ENCODE data around the gene KL. TPM values are rescaled to one million over a fixed set of nuclear protein-coding genes. Genes with fewer than 3 reads are reported as not detected.

Gene KL
- total RNA-seq, 1 experiment from 2014 or later, result 0.28 TPM

GRCh38 chr13:33007950-33008349 lies 8.3 kb upstream of the KL start:
- Histone ChIP-seq H3K27ac (ENCODE audit: low read length) (no peak overlapping the region), H3K4me1 (ENCODE audit: control insufficient read depth, insufficient read depth, low read length) (no peaks in the 10 kb centered on the region), H3K36me3 (ENCODE audit: control insufficient read depth, insufficient read depth, low read length) (no peaks in the 10 kb centered on the region), H3K27me3 (ENCODE audit: control insufficient read depth, insufficient read depth, low read length) (no peaks in the 10 kb centered on the region), H3K9me3 (ENCODE audit: control insufficient read depth, insufficient read depth, low read depth, low read length) (peaks cover 8% of the 10 kb centered on the region; the same call in 1 of the 2 replicates), H3K4me3 (ENCODE audit: low read depth in 2 of 2, low read length in 2 of 2) (no peak overlapping the region)
- BruUV-seq (replicated peaks), result no TSS peak
- ATAC-seq, result no peak
- no peak for DNase-seq (ENCODE audit: low read depth, low spot score)
- in situ Hi-C loops (cut with HindIII; ENCODE audit: low pct_unique_long_range_greater_than_20kb, low sequenced_read_pairs), result no loop called here
- ChIA-PET POLR2A (no interaction called here), CTCF (no interaction called here)
- no peak for TF ChIP-seq TCF7L2 (IDR thresholded peaks at IDR 0.05; ENCODE audit: low read depth, low read length)
- intact Hi-C loops (cut with micrococcal nuclease; ENCODE audit: unreplicated experiment), result no loop called here

GRCh38 chr13:33008946-33009722 lies 7.1 kb upstream of the KL start:
- Histone ChIP-seq H3K9me3 (ENCODE audit: control insufficient read depth, insufficient read depth, low read depth, low read length) (peaks cover 8% of the 10 kb centered on the region; the same call in 1 of the 2 replicates), H3K4me3 (ENCODE audit: low read depth in 2 of 2, low read length in 2 of 2) (no peak overlapping the region), H3K27ac (ENCODE audit: low read length) (no peak overlapping the region), H3K27me3 (ENCODE audit: control insufficient read depth, insufficient read depth, low read length) (no peaks in the 10 kb centered on the region), H3K4me1 (ENCODE audit: control insufficient read depth, insufficient read depth, low read length) (no peaks in the 10 kb centered on the region), H3K36me3 (ENCODE audit: control insufficient read depth, insufficient read depth, low read length) (no peaks in the 10 kb centered on the region)
- TF ChIP-seq TCF7L2 (IDR thresholded peaks at IDR 0.05; ENCODE audit: low read depth, low read length) (no peak), SIN3A (IDR thresholded peaks at IDR 0.05; ENCODE audit: borderline replicate concordance, insufficient read depth, low read depth, low read length) (no peak), POLR2AphosphoS5 (IDR thresholded peaks at IDR 0.05; ENCODE audit: low read depth, low read length) (no peak)
- TF ChIP-seq, protein P1, sequence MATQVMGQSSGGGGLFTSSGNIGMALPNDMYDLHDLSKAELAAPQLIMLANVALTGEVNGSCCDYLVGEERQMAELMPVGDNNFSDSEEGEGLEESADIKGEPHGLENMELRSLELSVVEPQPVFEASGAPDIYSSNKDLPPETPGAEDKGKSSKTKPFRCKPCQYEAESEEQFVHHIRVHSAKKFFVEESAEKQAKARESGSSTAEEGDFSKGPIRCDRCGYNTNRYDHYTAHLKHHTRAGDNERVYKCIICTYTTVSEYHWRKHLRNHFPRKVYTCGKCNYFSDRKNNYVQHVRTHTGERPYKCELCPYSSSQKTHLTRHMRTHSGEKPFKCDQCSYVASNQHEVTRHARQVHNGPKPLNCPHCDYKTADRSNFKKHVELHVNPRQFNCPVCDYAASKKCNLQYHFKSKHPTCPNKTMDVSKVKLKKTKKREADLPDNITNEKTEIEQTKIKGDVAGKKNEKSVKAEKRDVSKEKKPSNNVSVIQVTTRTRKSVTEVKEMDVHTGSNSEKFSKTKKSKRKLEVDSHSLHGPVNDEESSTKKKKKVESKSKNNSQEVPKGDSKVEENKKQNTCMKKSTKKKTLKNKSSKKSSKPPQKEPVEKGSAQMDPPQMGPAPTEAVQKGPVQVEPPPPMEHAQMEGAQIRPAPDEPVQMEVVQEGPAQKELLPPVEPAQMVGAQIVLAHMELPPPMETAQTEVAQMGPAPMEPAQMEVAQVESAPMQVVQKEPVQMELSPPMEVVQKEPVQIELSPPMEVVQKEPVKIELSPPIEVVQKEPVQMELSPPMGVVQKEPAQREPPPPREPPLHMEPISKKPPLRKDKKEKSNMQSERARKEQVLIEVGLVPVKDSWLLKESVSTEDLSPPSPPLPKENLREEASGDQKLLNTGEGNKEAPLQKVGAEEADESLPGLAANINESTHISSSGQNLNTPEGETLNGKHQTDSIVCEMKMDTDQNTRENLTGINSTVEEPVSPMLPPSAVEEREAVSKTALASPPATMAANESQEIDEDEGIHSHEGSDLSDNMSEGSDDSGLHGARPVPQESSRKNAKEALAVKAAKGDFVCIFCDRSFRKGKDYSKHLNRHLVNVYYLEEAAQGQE (IDR thresholded peaks at IDR 0.05; ENCODE audit: insufficient read depth in 1 of 2, low read depth in 2 of 2, low read length in 1 of 2), result no peak
- TF ChIP-seq, protein P2, sequence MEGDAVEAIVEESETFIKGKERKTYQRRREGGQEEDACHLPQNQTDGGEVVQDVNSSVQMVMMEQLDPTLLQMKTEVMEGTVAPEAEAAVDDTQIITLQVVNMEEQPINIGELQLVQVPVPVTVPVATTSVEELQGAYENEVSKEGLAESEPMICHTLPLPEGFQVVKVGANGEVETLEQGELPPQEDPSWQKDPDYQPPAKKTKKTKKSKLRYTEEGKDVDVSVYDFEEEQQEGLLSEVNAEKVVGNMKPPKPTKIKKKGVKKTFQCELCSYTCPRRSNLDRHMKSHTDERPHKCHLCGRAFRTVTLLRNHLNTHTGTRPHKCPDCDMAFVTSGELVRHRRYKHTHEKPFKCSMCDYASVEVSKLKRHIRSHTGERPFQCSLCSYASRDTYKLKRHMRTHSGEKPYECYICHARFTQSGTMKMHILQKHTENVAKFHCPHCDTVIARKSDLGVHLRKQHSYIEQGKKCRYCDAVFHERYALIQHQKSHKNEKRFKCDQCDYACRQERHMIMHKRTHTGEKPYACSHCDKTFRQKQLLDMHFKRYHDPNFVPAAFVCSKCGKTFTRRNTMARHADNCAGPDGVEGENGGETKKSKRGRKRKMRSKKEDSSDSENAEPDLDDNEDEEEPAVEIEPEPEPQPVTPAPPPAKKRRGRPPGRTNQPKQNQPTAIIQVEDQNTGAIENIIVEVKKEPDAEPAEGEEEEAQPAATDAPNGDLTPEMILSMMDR (IDR thresholded peaks at IDR 0.05), result no peak
- POLR2A ChIA-PET, result no interaction called here
- DNase-seq (ENCODE audit: low read depth, low spot score), result no peak
- BruUV-seq (replicated peaks), result no TSS peak
- ATAC-seq, result no peak
- CTCF ChIA-PET, result no interaction called here
- intact Hi-C loops (cut with micrococcal nuclease; ENCODE audit: unreplicated experiment) (no loop called here), in situ Hi-C loops (cut with HindIII; ENCODE audit: low pct_unique_long_range_greater_than_20kb, low sequenced_read_pairs) (no loop called here)

- POLR2A ChIA-PET, result no interaction called here
- in situ Hi-C loops (cut with HindIII; ENCODE audit: low pct_unique_long_range_greater_than_20kb, low sequenced_read_pairs), result no loop called here
These were observed 4.3 kb upstream of the KL start for GRCh38 chr13:33011828-33012470.

More at GRCh38 chr13:33011828-33012470, 4.3 kb upstream of the KL start:
- ATAC-seq (no peak), DNase-seq (ENCODE audit: low read depth, low spot score) (no peak)
- Histone ChIP-seq H3K4me1 (ENCODE audit: control insufficient read depth, insufficient read depth, low read length) (no peaks in the 10 kb centered on the region), H3K36me3 (ENCODE audit: control insufficient read depth, insufficient read depth, low read length) (no peaks in the 10 kb centered on the region), H3K4me3 (ENCODE audit: low read depth in 2 of 2, low read length in 2 of 2) (no peak overlapping the region), H3K27me3 (ENCODE audit: control insufficient read depth, insufficient read depth, low read length) (no peaks in the 10 kb centered on the region; the same call in 1 of the 2 replicates), H3K9me3 (ENCODE audit: control insufficient read depth, insufficient read depth, low read depth, low read length) (peaks cover 8% of the 10 kb centered on the region; the same call in 1 of the 2 replicates), H3K27ac (ENCODE audit: low read length) (no peak overlapping the region)
- BruUV-seq (replicated peaks), result no TSS peak
- intact Hi-C loops (cut with micrococcal nuclease; ENCODE audit: unreplicated experiment), result no loop called here
- CTCF ChIA-PET, result no interaction called here
- TF ChIP-seq POLR2AphosphoS5 (IDR thresholded peaks at IDR 0.05; ENCODE audit: low read depth, low read length) (no peak), TCF7L2 (IDR thresholded peaks at IDR 0.05; ENCODE audit: low read depth, low read length) (no peak), SIN3A (IDR thresholded peaks at IDR 0.05; ENCODE audit: borderline replicate concordance, insufficient read depth, low read depth, low read length) (no peak)
- TF ChIP-seq, protein P2 (IDR thresholded peaks at IDR 0.05), result no peak
- TF ChIP-seq, protein P1 (IDR thresholded peaks at IDR 0.05; ENCODE audit: insufficient read depth in 1 of 2, low read depth in 2 of 2, low read length in 1 of 2), result no peak

Data from Panc1 (cell line).